Adrenal gland (tissue), 5 donors: Measurements from ENCODE around the gene RPL38.

Experiments
- CTCF ChIP-seq, 6 experiments: fragments of 450-650 bp in 4 of 6; fragments of 200-600 bp in 2 of 6; sonication (generic) in 1 of 6; IDR thresholded peaks; 1 replicate in 5 of 6; 2 replicates in 1 of 6; pipeline versions ENCODE4 v1.5.1 to v1.8.0; 2016 to 2021; ENCODE audit warnings: antibody characterized with exemption in 6 of 6, mild to moderate bottlenecking in 2 of 6, moderate library complexity in 1 of 6
- POLR2A ChIP-seq, 2 donors: fragments of 450-650 bp; IDR thresholded peaks; one replicate each; pipeline ENCODE4 v1.6.1; 2017; ENCODE audit warnings: antibody characterized with exemption in 2 of 2, mild to moderate bottlenecking in 2 of 2, moderate library complexity in 1 of 2
- donor health status: DM: no; HTN: no; CAD: no.

- TF ChIP-seq CTCF (IDR thresholded peaks at IDR 0.05) (no peak), POLR2A (IDR thresholded peaks at IDR 0.05) (no peak)
Observed at GRCh38 chr17:74215342-74215727, 11.9 kb downstream of the RPL38 start.
